SK-N-SH treated with all-trans-retinoic acid at 6 μM for 48 hours (cell line): ENCODE results near the gene LYSMD3.

ENCODE experiments used
- ATAC-seq: fragments of 200-7000 bp; cut with Tn5 transposase; 3 replicates; pipeline ENCODE4 v1.9.1; 2020; ENCODE audit warnings: mild to moderate bottlenecking, moderate library complexity
- BACH2 ChIP-seq: fragments of 250-450 bp; sonication (Bioruptor Pico); IDR thresholded peaks from 2 replicates; pipeline ENCODE4 v1.9.0; 2021; ENCODE audit warnings: mild to moderate bottlenecking, borderline replicate concordance
- CREB5 ChIP-seq: fragments of 250-450 bp; sonication (Bioruptor Pico); IDR thresholded peaks from 2 replicates; pipeline ENCODE4 v1.5.1; 2020; ENCODE audit warnings: low read depth, mild to moderate bottlenecking, moderate library complexity
- CSDC2 ChIP-seq: fragments of 250-450 bp; sonication (Bioruptor Pico); IDR thresholded peaks from 2 replicates; pipeline ENCODE4 v1.5.0; 2020; ENCODE audit warnings: mild to moderate bottlenecking, moderate library complexity
- ESRRG ChIP-seq: fragments of 250-450 bp; sonication (Bioruptor Pico); IDR thresholded peaks from 2 replicates; pipeline ENCODE4 v1.6.1; 2021; ENCODE audit warnings: mild to moderate bottlenecking
- ISL1 ChIP-seq: fragments of 250-450 bp; sonication (Bioruptor Pico); IDR thresholded peaks from 2 replicates; pipeline ENCODE4 v2.1.2; 2022; ENCODE audit warnings: mild to moderate bottlenecking, moderate library complexity
- PATZ1 ChIP-seq: fragments of 250-450 bp; sonication (Bioruptor Pico); IDR thresholded peaks from 2 replicates; pipeline ENCODE4 v1.8.0; 2020; ENCODE audit warnings: mild to moderate bottlenecking, moderate library complexity, borderline replicate concordance
- POU6F1 ChIP-seq: fragments of 250-450 bp; sonication (Bioruptor Pico); IDR thresholded peaks from 2 replicates; pipeline ENCODE4 v1.8.0; 2021; ENCODE audit warnings: low read depth, mild to moderate bottlenecking, moderate library complexity, borderline replicate concordance
- RARB ChIP-seq: fragments of 250-450 bp; sonication (Bioruptor Pico); IDR thresholded peaks from 2 replicates; pipeline ENCODE4 v1.8.0; 2021; ENCODE audit warnings: mild to moderate bottlenecking, moderate library complexity
- TCF4 ChIP-seq: fragments of 250-450 bp; sonication (Bioruptor Pico); IDR thresholded peaks from 2 replicates; pipeline ENCODE4 v1.8.0; 2021; ENCODE audit warnings: mild to moderate bottlenecking, moderate library complexity, borderline replicate concordance
- TSHZ2 ChIP-seq: fragments of 250-450 bp; sonication (Bioruptor Pico); IDR thresholded peaks from 2 replicates; pipeline ENCODE4 v1.5.0; 2020; ENCODE audit warnings: mild to moderate bottlenecking, moderate library complexity
- ZC3H10 ChIP-seq: fragments of 250-450 bp; sonication (Bioruptor Pico); IDR thresholded peaks from 2 replicates; pipeline ENCODE4 v1.5.1; 2021; ENCODE audit warnings: mild to moderate bottlenecking, moderate library complexity
- ZFP30 ChIP-seq: fragments of 450-650 bp; formaldehyde crosslinking; IDR thresholded peaks from 2 replicates; pipeline ENCODE4 v1.5.0; 2022; ENCODE audit warnings: mild to moderate bottlenecking, moderate library complexity
- ZNF565 ChIP-seq: fragments of 450-650 bp; formaldehyde crosslinking; conservative IDR thresholded peaks from 2 replicates; pipeline ENCODE4 v1.5.0; 2020; ENCODE audit warnings: low read depth, mild to moderate bottlenecking, moderate library complexity
- ZNF70 ChIP-seq: fragments of 450-650 bp; formaldehyde crosslinking; IDR thresholded peaks from 2 replicates; pipeline ENCODE4 v1.5.0; 2020; ENCODE audit warnings: mild to moderate bottlenecking, moderate library complexity
- ZNF8 ChIP-seq: fragments of 450-650 bp; formaldehyde crosslinking; IDR thresholded peaks from 2 replicates; pipeline ENCODE4 v1.5.0; 2020; ENCODE audit warnings: mild to moderate bottlenecking, moderate library complexity

Gene LYSMD3

GRCh38 chr5:90548069-90548593, 18.7 kb upstream of the LYSMD3 start:
- TF ChIP-seq ZC3H10 (CRISPR knock-in tag), result no peak
- TF ChIP-seq RARB (CRISPR knock-in tag), result no peak
- TF ChIP-seq PATZ1 (CRISPR knock-in tag), result no peak
- no peak for TF ChIP-seq BACH2 (CRISPR knock-in tag)
- TF ChIP-seq CREB5 (CRISPR knock-in tag), result no peak
- no peak for TF ChIP-seq POU6F1 (CRISPR knock-in tag)
- TF ChIP-seq ZNF565, result no peak
- no peak for ATAC-seq

- ATAC-seq, result no peak
- TF ChIP-seq ZNF70 (CRISPR knock-in tag), result no peak
- no peak for TF ChIP-seq CSDC2 (CRISPR knock-in tag)
- no peak for TF ChIP-seq ESRRG (CRISPR knock-in tag)
- TF ChIP-seq ISL1 (CRISPR knock-in tag), result no peak
- no peak for TF ChIP-seq ZNF565
- TF ChIP-seq BACH2 (CRISPR knock-in tag), result no peak
- TF ChIP-seq TSHZ2 (CRISPR knock-in tag), result no peak
- TF ChIP-seq ZNF8 (CRISPR knock-in tag), result no peak
- no peak for TF ChIP-seq TCF4 (CRISPR knock-in tag)
- no peak for TF ChIP-seq ZFP30
- no peak for TF ChIP-seq PATZ1 (CRISPR knock-in tag)
These were observed 17.7 kb upstream of the LYSMD3 start for GRCh38 chr5:90547072-90547536.

- no peak for ATAC-seq
- TF ChIP-seq ZNF565 (no peak), CREB5 (CRISPR knock-in tag) (no peak), TCF4 (CRISPR knock-in tag) (peak; percentile 24; the same call in 1 of the 2 replicates), ZFP30 (no peak), POU6F1 (CRISPR knock-in tag) (no peak)
These were observed 16.9 kb upstream of the LYSMD3 start for GRCh38 chr5:90546216-90546837.
